ENCODE results near the gene ZNF664.

ZNF664 gene

GRCh38 chr12:124057691-124058090 lies 84.7 kb downstream of the ZNF664 start:
- H3K4me3 ChIP-seq (ENCODE audit: low read depth, low read length), result no peak overlapping the region

- no peak overlapping the region for H3K4me3 ChIP-seq (ENCODE audit: low read depth, low read length)
Observed at GRCh38 chr12:124059752-124060151, 86.7 kb downstream of the ZNF664 start.
